ENCODE results near the gene OCEL1. TPM values are rescaled to one million over a fixed set of nuclear protein-coding genes. Genes with fewer than 3 reads are reported as not detected.

Gene OCEL1
- total and polyA plus RNA-seq, 2 of the 13 experiments (the other 11 are each of a cell fraction or from before 2014, with no cell fraction given), result 10.6 to 17.2 TPM

GRCh38 chr19:17244618-17245534 lies 18.9 kb downstream of the OCEL1 start (continued):
- TF ChIP-seq AGO2 (optimal IDR thresholded peaks at IDR 0.05; ENCODE audit: low read depth, low read length), result peak; percentile 88

GRCh38 chr19:17245535-17245984 lies 19.5 kb downstream of the OCEL1 start, which contains the start of gene NR2F6:
TSS of gene NR2F6 (minus strand) at chr19:17245919. CDS start at chr19:17245220, 699 bp downstream.
- intact Hi-C loops (cut with micrococcal nuclease; ENCODE audit: unreplicated experiment), result no loop called here
- H3K27me3 ChIP-seq (ENCODE audit: control insufficient read depth in 1 of 2, insufficient read depth in 2 of 2, low read length in 2 of 2), result no peaks in the 10 kb centered on the region
- H3K36me3 ChIP-seq (replicated peaks in 1 of 2; ENCODE audit: control insufficient read depth in 1 of 2, insufficient read depth in 2 of 2, low read length in 2 of 2), result no peaks in the 10 kb centered on the region
- peak within 1 kb of the TSS; percentile 95 for H3K27ac ChIP-seq (ENCODE audit: extremely low read length, insufficient read depth, low read length)
- in situ Hi-C loops (cut with HindIII; ENCODE audit: extremely low pct_ligation_motif_present, low pct_unique_long_range_greater_than_20kb), result no loop called here
- no TSS peak for BruUV-seq (replicated peaks)
- H3K4me3 ChIP-seq (replicated peaks in 1 of 3; ENCODE audit: insufficient read depth in 1 of 3, low read depth in 2 of 3, low read length in 3 of 3), result peak within 1 kb of the TSS; percentile 87 to 92 (median 89)
- ATAC-seq (no peak), FAIRE-seq (no peak), DNase-seq (ENCODE audit: low spot score) (no peak)
- H3K79me2 ChIP-seq (ENCODE audit: insufficient read depth, low read length), result peaks cover 43% of the 10 kb centered on the region
- no peaks in the 10 kb centered on the region for H3K9me3 ChIP-seq (ENCODE audit: low read length)
- H3K4me1 ChIP-seq (ENCODE audit: insufficient read depth, low read length), result peaks cover 72% of the 10 kb centered on the region
- ChIA-PET POLR2A (interaction anchor here (1.9 to 5.0 kb wide), 4 partner anchors 10 to 30 kb away, joined by 16 to 52 read pairs (median 20); partner anchors contain the start of genes BABAM1, OCEL1 and USE1), CTCF (ENCODE audit: low intra/inter-chr PET ratio, low total read pairs) (no interaction called here)
- no peak within 1 kb of the TSS for H2AFZ ChIP-seq (ENCODE audit: low read length)
- H3K4me2 ChIP-seq (ENCODE audit: low read depth, low read length), result peak within 1 kb of the TSS; percentile 99
- WGBS (ENCODE audit: low lambda C conversion rate), result no CpG with 5 or more reads among the region's 72 CpGs
- peak within 1 kb of the TSS; percentile 90 for H3K9ac ChIP-seq (ENCODE audit: insufficient read depth, low read depth, low read length)
- H4K20me1 ChIP-seq (ENCODE audit: insufficient read depth, low read length), result peaks cover 19% of the 10 kb centered on the region; the same call in 1 of the 2 replicates
- TF ChIP-seq ZFP62 (CRISPR knock-in tag; IDR thresholded peaks at IDR 0.05) (no peak), NPAS2 (CRISPR knock-in tag; IDR thresholded peaks at IDR 0.05; ENCODE audit: borderline replicate concordance) (no peak), GTF3A (CRISPR knock-in tag; conservative IDR thresholded peaks at IDR 0.05) (no peak), HHEX (CRISPR knock-in tag; IDR thresholded peaks at IDR 0.05) (no peak), HNF1B (CRISPR knock-in tag; IDR thresholded peaks at IDR 0.05) (no peak), NR2F2 (IDR thresholded peaks at IDR 0.05; ENCODE audit: borderline replicate concordance, low read depth) (no peak), ZSCAN21 (CRISPR knock-in tag; IDR thresholded peaks at IDR 0.05; ENCODE audit: borderline replicate concordance) (0 out of 2 replicates have a peak, but pooled peaks have one; percentile 10), NFIC (IDR thresholded peaks at IDR 0.05; ENCODE audit: low read length) (no peak), SMARCC2 (IDR thresholded peaks at IDR 0.05) (no peak), HNRNPLL (IDR thresholded peaks at IDR 0.05; ENCODE audit: low read depth, low read length, poor library complexity, severe bottlenecking) (peak; percentile 48)
- TF ChIP-seq, protein P1, sequence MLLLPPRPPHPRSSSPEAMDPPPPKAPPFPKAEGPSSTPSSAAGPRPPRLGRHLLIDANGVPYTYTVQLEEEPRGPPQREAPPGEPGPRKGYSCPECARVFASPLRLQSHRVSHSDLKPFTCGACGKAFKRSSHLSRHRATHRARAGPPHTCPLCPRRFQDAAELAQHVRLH (CRISPR knock-in tag; IDR thresholded peaks at IDR 0.05; ENCODE audit: borderline replicate concordance, low read depth), result no peak
- TF ChIP-seq, protein P2, sequence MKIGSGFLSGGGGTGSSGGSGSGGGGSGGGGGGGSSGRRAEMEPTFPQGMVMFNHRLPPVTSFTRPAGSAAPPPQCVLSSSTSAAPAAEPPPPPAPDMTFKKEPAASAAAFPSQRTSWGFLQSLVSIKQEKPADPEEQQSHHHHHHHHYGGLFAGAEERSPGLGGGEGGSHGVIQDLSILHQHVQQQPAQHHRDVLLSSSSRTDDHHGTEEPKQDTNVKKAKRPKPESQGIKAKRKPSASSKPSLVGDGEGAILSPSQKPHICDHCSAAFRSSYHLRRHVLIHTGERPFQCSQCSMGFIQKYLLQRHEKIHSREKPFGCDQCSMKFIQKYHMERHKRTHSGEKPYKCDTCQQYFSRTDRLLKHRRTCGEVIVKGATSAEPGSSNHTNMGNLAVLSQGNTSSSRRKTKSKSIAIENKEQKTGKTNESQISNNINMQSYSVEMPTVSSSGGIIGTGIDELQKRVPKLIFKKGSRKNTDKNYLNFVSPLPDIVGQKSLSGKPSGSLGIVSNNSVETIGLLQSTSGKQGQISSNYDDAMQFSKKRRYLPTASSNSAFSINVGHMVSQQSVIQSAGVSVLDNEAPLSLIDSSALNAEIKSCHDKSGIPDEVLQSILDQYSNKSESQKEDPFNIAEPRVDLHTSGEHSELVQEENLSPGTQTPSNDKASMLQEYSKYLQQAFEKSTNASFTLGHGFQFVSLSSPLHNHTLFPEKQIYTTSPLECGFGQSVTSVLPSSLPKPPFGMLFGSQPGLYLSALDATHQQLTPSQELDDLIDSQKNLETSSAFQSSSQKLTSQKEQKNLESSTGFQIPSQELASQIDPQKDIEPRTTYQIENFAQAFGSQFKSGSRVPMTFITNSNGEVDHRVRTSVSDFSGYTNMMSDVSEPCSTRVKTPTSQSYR (CRISPR knock-in tag; IDR thresholded peaks at IDR 0.05; ENCODE audit: borderline replicate concordance), result peak; percentile 54; the same call in 1 of the 2 replicates
- TF ChIP-seq, protein P3, sequence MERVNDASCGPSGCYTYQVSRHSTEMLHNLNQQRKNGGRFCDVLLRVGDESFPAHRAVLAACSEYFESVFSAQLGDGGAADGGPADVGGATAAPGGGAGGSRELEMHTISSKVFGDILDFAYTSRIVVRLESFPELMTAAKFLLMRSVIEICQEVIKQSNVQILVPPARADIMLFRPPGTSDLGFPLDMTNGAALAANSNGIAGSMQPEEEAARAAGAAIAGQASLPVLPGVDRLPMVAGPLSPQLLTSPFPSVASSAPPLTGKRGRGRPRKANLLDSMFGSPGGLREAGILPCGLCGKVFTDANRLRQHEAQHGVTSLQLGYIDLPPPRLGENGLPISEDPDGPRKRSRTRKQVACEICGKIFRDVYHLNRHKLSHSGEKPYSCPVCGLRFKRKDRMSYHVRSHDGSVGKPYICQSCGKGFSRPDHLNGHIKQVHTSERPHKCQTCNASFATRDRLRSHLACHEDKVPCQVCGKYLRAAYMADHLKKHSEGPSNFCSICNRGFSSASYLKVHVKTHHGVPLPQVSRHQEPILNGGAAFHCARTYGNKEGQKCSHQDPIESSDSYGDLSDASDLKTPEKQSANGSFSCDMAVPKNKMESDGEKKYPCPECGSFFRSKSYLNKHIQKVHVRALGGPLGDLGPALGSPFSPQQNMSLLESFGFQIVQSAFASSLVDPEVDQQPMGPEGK (CRISPR knock-in tag; IDR thresholded peaks at IDR 0.05), result 0 out of 2 replicates have a peak, but pooled peaks have one; percentile 6

Measured in HepG2 (cell line).